Measurements from ENCODE around the gene MRE11.
"Not testable (repeated sequence)": the region's sequence is repeated elsewhere in the genome, so short reads cannot be mapped to it uniquely, and the experiment has no call there.

The MRE11 gene

GRCh38 chr11:94506513-94506912 is 12.9 kb upstream of the MRE11 start:
- not testable (repeated sequence) for DNase-seq (ENCODE audit: low read depth in 2 of 2)

- DNase-seq (ENCODE audit: low read depth in 2 of 2): no peak
Observed at GRCh38 chr11:94504689-94505293, 11.1 kb upstream of the MRE11 start.

- no peak for DNase-seq (ENCODE audit: low read depth in 2 of 2)
Observed at GRCh38 chr11:94501522-94501921, 7.9 kb upstream of the MRE11 start.

- no peak for DNase-seq (ENCODE audit: low read depth in 2 of 2)
Observed at GRCh38 chr11:94500181-94500580, 6.5 kb upstream of the MRE11 start.

GRCh38 chr11:94494126-94494680 is 559 bp upstream of the MRE11 start:
- no peak for DNase-seq (ENCODE audit: low read depth in 2 of 2)

- no peak for DNase-seq (ENCODE audit: low read depth in 2 of 2)
Observed at GRCh38 chr11:94486068-94486467, 7.6 kb downstream of the MRE11 start.

- DNase-seq (ENCODE audit: low read depth in 2 of 2): no peak
Observed at GRCh38 chr11:94481342-94481741, 12.3 kb downstream of the MRE11 start.

- no peak for DNase-seq (ENCODE audit: low read depth in 2 of 2)
Observed at GRCh38 chr11:94477624-94478023, 16.0 kb downstream of the MRE11 start.

- DNase-seq (ENCODE audit: low read depth in 2 of 2): no peak
Observed at GRCh38 chr11:94472916-94473799, 20.5 kb downstream of the MRE11 start.

- DNase-seq (ENCODE audit: low read depth in 2 of 2): no peak
Observed at GRCh38 chr11:94469416-94469815, 24.2 kb downstream of the MRE11 start.

- no peak for DNase-seq (ENCODE audit: low read depth in 2 of 2)
Observed at GRCh38 chr11:94459576-94459975, 34.1 kb downstream of the MRE11 start.

- no peak for DNase-seq (ENCODE audit: low read depth in 2 of 2)
Observed at GRCh38 chr11:94457118-94458029, 36.3 kb downstream of the MRE11 start.

GRCh38 chr11:94455861-94456260 is 37.8 kb downstream of the MRE11 start:
- no peak for DNase-seq (ENCODE audit: low read depth in 2 of 2)

GRCh38 chr11:94454301-94454700 is 39.3 kb downstream of the MRE11 start:
- DNase-seq (ENCODE audit: low read depth in 2 of 2): no peak

GRCh38 chr11:94452988-94453387 is 40.7 kb downstream of the MRE11 start:
- no peak for DNase-seq (ENCODE audit: low read depth in 2 of 2)

GRCh38 chr11:94450048-94450447 is 43.6 kb downstream of the MRE11 start:
- peak; percentile 16 to 18 for DNase-seq (ENCODE audit: low read depth in 2 of 2)

GRCh38 chr11:94449437-94449836 is 44.2 kb downstream of the MRE11 start:
- peak in 1 of 2 experiments; percentile 15 for DNase-seq (ENCODE audit: low read depth in 2 of 2)

GRCh38 chr11:94449029-94449428 is 44.6 kb downstream of the MRE11 start:
- no peak for DNase-seq (ENCODE audit: low read depth in 2 of 2)

GRCh38 chr11:94447149-94447548 is 46.5 kb downstream of the MRE11 start:
- no peak for DNase-seq (ENCODE audit: low read depth in 2 of 2)

- no peak for DNase-seq (ENCODE audit: low read depth in 2 of 2)
Observed at GRCh38 chr11:94445641-94446040, 48.0 kb downstream of the MRE11 start.

GRCh38 chr11:94433049-94433448 is 60.6 kb downstream of the MRE11 start:
- DNase-seq (ENCODE audit: low read depth in 2 of 2): no peak

- DNase-seq (ENCODE audit: low read depth in 2 of 2): no peak
Observed at GRCh38 chr11:94424662-94425061, 69.0 kb downstream of the MRE11 start.

Data from fibroblast of skin of left biceps (primary cell).